Measurements from ENCODE around the gene PLXNC1.

Gene PLXNC1

GRCh38 chr12:94289461-94290312 lies 141.3 kb downstream of the PLXNC1 start:
- no peaks in the 10 kb centered on the region for H3K27me3 ChIP-seq (replicated peaks; ENCODE audit: insufficient read depth, low read length)
- no peaks in the 10 kb centered on the region for H3K9me3 ChIP-seq (replicated peaks; ENCODE audit: insufficient read depth, low read length)
- no peak overlapping the region for H3K9ac ChIP-seq (ENCODE audit: low read length)
- peaks cover 10% of the 10 kb centered on the region; the same call in 1 of the 2 replicates for H3K79me2 ChIP-seq (ENCODE audit: low read length)
- H3K27ac ChIP-seq (ENCODE audit: low read length) = no peak overlapping the region
- no peaks in the 10 kb centered on the region for H4K20me1 ChIP-seq (ENCODE audit: insufficient read depth, low read length)
- DNase-seq = no peak
- H3K36me3 ChIP-seq (replicated peaks; ENCODE audit: insufficient read depth, low read length) = peaks cover 29% of the 10 kb centered on the region
- TF ChIP-seq EZH2phosphoT487 (IDR thresholded peaks at IDR 0.05; ENCODE audit: low read length) (no peak), CTCF (IDR thresholded peaks at IDR 0.05; ENCODE audit: low read length) (no peak), EZH2 (optimal IDR thresholded peaks at IDR 0.05; ENCODE audit: low read depth, low read length) (no peak)
- H3F3A ChIP-seq (ENCODE audit: insufficient read depth, low read length) = no peaks in the 10 kb centered on the region
- no peak overlapping the region for H2AFZ ChIP-seq (ENCODE audit: low read length)
- H3K4me1 ChIP-seq (ENCODE audit: low read length) = no peaks in the 10 kb centered on the region
- no peak overlapping the region for H3K4me2 ChIP-seq (ENCODE audit: low read depth, low read length)
- no peaks in the 10 kb centered on the region for H3K9me2 ChIP-seq (replicated peaks; ENCODE audit: insufficient read depth, low read length)
- H3K4me3 ChIP-seq (ENCODE audit: low read length) = no peak overlapping the region

GRCh38 chr12:94290353-94290752 lies 142.0 kb downstream of the PLXNC1 start:
- no peaks in the 10 kb centered on the region for H3K9me2 ChIP-seq (replicated peaks; ENCODE audit: insufficient read depth, low read length)
- no peaks in the 10 kb centered on the region for H3K9me3 ChIP-seq (replicated peaks; ENCODE audit: insufficient read depth, low read length)
- H3K27ac ChIP-seq (ENCODE audit: low read length) = no peak overlapping the region
- TF ChIP-seq CTCF (IDR thresholded peaks at IDR 0.05; ENCODE audit: low read length) (no peak), EZH2 (optimal IDR thresholded peaks at IDR 0.05; ENCODE audit: low read depth, low read length) (no peak), EZH2phosphoT487 (IDR thresholded peaks at IDR 0.05; ENCODE audit: low read length) (no peak)
- H3K4me2 ChIP-seq (ENCODE audit: low read depth, low read length) = no peak overlapping the region
- H3K27me3 ChIP-seq (replicated peaks; ENCODE audit: insufficient read depth, low read length) = no peaks in the 10 kb centered on the region
- H4K20me1 ChIP-seq (ENCODE audit: insufficient read depth, low read length) = no peaks in the 10 kb centered on the region
- H3F3A ChIP-seq (ENCODE audit: insufficient read depth, low read length) = no peaks in the 10 kb centered on the region
- DNase-seq = no peak
- peaks cover 31% of the 10 kb centered on the region for H3K36me3 ChIP-seq (replicated peaks; ENCODE audit: insufficient read depth, low read length)
- H3K4me3 ChIP-seq (ENCODE audit: low read length) = no peak overlapping the region
- no peaks in the 10 kb centered on the region for H3K4me1 ChIP-seq (ENCODE audit: low read length)
- peaks cover 10% of the 10 kb centered on the region; the same call in 1 of the 2 replicates for H3K79me2 ChIP-seq (ENCODE audit: low read length)
- no peak overlapping the region for H2AFZ ChIP-seq (ENCODE audit: low read length)
- H3K9ac ChIP-seq (ENCODE audit: low read length) = no peak overlapping the region

- Histone ChIP-seq H3K27me3 (replicated peaks; ENCODE audit: insufficient read depth, low read length) (no peaks in the 10 kb centered on the region), H3K36me3 (replicated peaks; ENCODE audit: insufficient read depth, low read length) (peaks cover 35% of the 10 kb centered on the region), H2AFZ (ENCODE audit: low read length) (no peak overlapping the region), H3F3A (ENCODE audit: insufficient read depth, low read length) (peaks cover 6% of the 10 kb centered on the region; the same call in 1 of the 2 replicates), H3K27ac (ENCODE audit: low read length) (no peak overlapping the region), H4K20me1 (ENCODE audit: insufficient read depth, low read length) (no peaks in the 10 kb centered on the region), H3K4me2 (ENCODE audit: low read depth, low read length) (no peak overlapping the region), H3K4me1 (ENCODE audit: low read length) (no peaks in the 10 kb centered on the region), H3K9me3 (replicated peaks; ENCODE audit: insufficient read depth, low read length) (no peaks in the 10 kb centered on the region), H3K79me2 (ENCODE audit: low read length) (peaks cover 7% of the 10 kb centered on the region; the same call in 1 of the 2 replicates), H3K9me2 (replicated peaks; ENCODE audit: insufficient read depth, low read length) (no peaks in the 10 kb centered on the region), H3K4me3 (ENCODE audit: low read length) (no peak overlapping the region), H3K9ac (ENCODE audit: low read length) (no peak overlapping the region)
- DNase-seq = no peak
- TF ChIP-seq EZH2phosphoT487 (IDR thresholded peaks at IDR 0.05; ENCODE audit: low read length) (no peak), EZH2 (optimal IDR thresholded peaks at IDR 0.05; ENCODE audit: low read depth, low read length) (no peak), CTCF (IDR thresholded peaks at IDR 0.05; ENCODE audit: low read length) (no peak)
Measured at GRCh38 chr12:94297096-94297699, 148.8 kb downstream of the PLXNC1 start.

All from MM.1S (cell line).